ENCODE results near the gene P2RY6. TPM values are rescaled to one million over a fixed set of nuclear protein-coding genes. Genes with fewer than 3 reads are reported as not detected.

The P2RY6 gene
- total RNA-seq, result 1 to 10 TPM in 1 of 4 donors, under 1 TPM in 1, not detected in 2; 0.76 to 1.0 TPM

GRCh38 chr11:73271936-73272679, at the start of gene P2RY6:
Gene P2RY6, plus strand, starts transcription at chr11:73272338. Its CDS starts 24,181 bp downstream, at chr11:73296519.
- Histone ChIP-seq H3K4me1 (no peaks in the 10 kb centered on the region), H3K27me3 (no peaks in the 10 kb centered on the region), H3K36me3 (no peaks in the 10 kb centered on the region), H3K4me3 (no peak within 1 kb of the TSS), H3K27ac (no peak within 1 kb of the TSS), H3K9me3 (no peaks in the 10 kb centered on the region)
- no peak for TF ChIP-seq POLR2A (IDR thresholded peaks at IDR 0.05)
- TF ChIP-seq CTCF (IDR thresholded peaks at IDR 0.05), result no peak
- DNase-seq, result peak in 1 of 2 donors; percentile 16
- intact Hi-C loops (cut with DNase I; ENCODE audit: low total_unique reads), result no loop called here

- DNase-seq, result peak in 1 of 2 donors; percentile 4
Measured at GRCh38 chr11:73223998-73224730, 48.0 kb upstream of the P2RY6 start.

GRCh38 chr11:73225001-73225686, 47.0 kb upstream of the P2RY6 start:
- intact Hi-C loops (cut with DNase I; ENCODE audit: low total_unique reads), result no loop called here
- no peak for TF ChIP-seq CTCF (IDR thresholded peaks at IDR 0.05)
- TF ChIP-seq POLR2A (IDR thresholded peaks at IDR 0.05), result no peak
- Histone ChIP-seq H3K27ac (no peak overlapping the region), H3K4me3 (no peak overlapping the region), H3K4me1 (no peaks in the 10 kb centered on the region), H3K9me3 (no peaks in the 10 kb centered on the region), H3K36me3 (no peaks in the 10 kb centered on the region), H3K27me3 (no peaks in the 10 kb centered on the region)
- DNase-seq, result peak in 1 of 2 donors; percentile 4

More at GRCh38 chr11:73223998-73224730, 48.0 kb upstream of the P2RY6 start:
- Histone ChIP-seq H3K9me3 (no peaks in the 10 kb centered on the region), H3K36me3 (no peaks in the 10 kb centered on the region), H3K4me3 (no peak overlapping the region), H3K27me3 (no peaks in the 10 kb centered on the region), H3K4me1 (no peaks in the 10 kb centered on the region), H3K27ac (no peak overlapping the region)
- intact Hi-C loops (cut with DNase I; ENCODE audit: low total_unique reads), result no loop called here
- no peak for TF ChIP-seq POLR2A (IDR thresholded peaks at IDR 0.05)
- TF ChIP-seq CTCF (IDR thresholded peaks at IDR 0.05), result no peak

GRCh38 chr11:73225851-73226250, 46.3 kb upstream of the P2RY6 start:
- no peak overlapping the region for H3K4me3 ChIP-seq
- no peaks in the 10 kb centered on the region for H3K27me3 ChIP-seq
- no peaks in the 10 kb centered on the region for H3K9me3 ChIP-seq
- peak in 1 of 2 donors; percentile 4 for DNase-seq
- TF ChIP-seq CTCF (IDR thresholded peaks at IDR 0.05) (no peak), POLR2A (IDR thresholded peaks at IDR 0.05) (no peak)
- H3K27ac ChIP-seq, result no peak overlapping the region
- H3K4me1 ChIP-seq, result no peaks in the 10 kb centered on the region
- no peaks in the 10 kb centered on the region for H3K36me3 ChIP-seq
- intact Hi-C loops (cut with DNase I; ENCODE audit: low total_unique reads), result no loop called here
